SK-N-SH (cell line): ENCODE results near the gene SPA17. TPM values are rescaled to one million over a fixed set of nuclear protein-coding genes. Genes with fewer than 3 reads are reported as not detected.

Source experiments
- CTCF ChIA-PET: fragments of 300-600, 350-600 bp; formaldehyde crosslinking; extraction: SDS; loops from one replicate; lab custom pipeline; 2021; lab: Yijun Ruan, JAX
- POLR2A ChIA-PET: fragments of 350-600 bp; sonication (Branson Sonifier 250); formaldehyde crosslinking; extraction: SDS; loops from one replicate; lab custom pipeline; 2020; ENCODE audit warnings: antibody characterized with exemption, inconsistent platforms; lab: Yijun Ruan, JAX
- DNase-seq: peaks from one replicate; pipeline ENCODE4 v3.0.0; 2012
- H2AFZ ChIP-seq: fragments of 200-600 bp; sonication (generic); 2 replicates; pipeline ENCODE4 v1.8.1; 2016; ENCODE audit warnings: antibody characterized with exemption, mild to moderate bottlenecking, low read depth
- H3F3A ChIP-seq: fragments of 200-600 bp; sonication (generic); replicated peaks from 2 replicates; pipeline ENCODE3; 2016; ENCODE audit warnings: antibody characterized with exemption, mild to moderate bottlenecking; ENCODE audit not compliant: insufficient read depth
- H3K27ac ChIP-seq, 2 experiments: fragments of 200-500 bp in 1 of 2; fragments of 200-600 bp in 1 of 2; sonication (Bioruptor generic) in 1 of 2; sonication (generic), shearing (Covaris generic) in 1 of 2; 2 replicates each; pipeline versions ENCODE4 v1.5.1 to v1.6.1; 2014 to 2016; ENCODE audit warnings: low read depth in 2 of 2, inconsistent platforms in 1 of 2, low read length in 1 of 2, mild to moderate bottlenecking in 1 of 2, mixed read lengths in 1 of 2
- H3K27me3 ChIP-seq: fragments of 200-600 bp; sonication (generic), shearing (Covaris generic); 2 replicates; pipeline ENCODE4 v1.6.1; 2016; ENCODE audit warnings: mixed run types; ENCODE audit not compliant: insufficient read depth
- H3K36me3 ChIP-seq, 2 experiments: fragments of 200-500 bp in 1 of 2; fragments of 200-600 bp in 1 of 2; sonication (Bioruptor generic) in 1 of 2; sonication (generic) in 1 of 2; replicated peaks in 1 of 2; 2 replicates each; pipeline versions ENCODE3 to v1.5.1; 2014 to 2016; ENCODE audit warnings: low read length in 1 of 2, mild to moderate bottlenecking in 1 of 2; ENCODE audit not compliant: insufficient read depth in 2 of 2, control insufficient read depth in 1 of 2
- H3K4me1 ChIP-seq, 2 experiments: fragments of 200-500 bp in 1 of 2; fragments of 200-600 bp in 1 of 2; sonication (Bioruptor generic) in 1 of 2; sonication (generic), shearing (Covaris generic) in 1 of 2; 2 replicates each; pipeline versions ENCODE4 v1.5.1 to v1.6.1; 2014 to 2016; ENCODE audit warnings: low read depth in 1 of 2, low read length in 1 of 2, mixed run types in 1 of 2; ENCODE audit not compliant: insufficient read depth in 2 of 2, control insufficient read depth in 1 of 2
- H3K4me2 ChIP-seq: fragments of 200-600 bp; sonication (generic), shearing (Covaris generic); 2 replicates; pipeline ENCODE4 v1.6.1; 2017; ENCODE audit warnings: mixed run types
- H3K4me3 ChIP-seq, 2 experiments: fragments of 200-500 bp in 1 of 2; fragments of 200-600 bp in 1 of 2; sonication (Bioruptor generic) in 1 of 2; sonication (generic), shearing (Covaris generic) in 1 of 2; 2 replicates each; pipeline versions ENCODE4 v1.5.1 to v1.8.1; 2014 to 2016; ENCODE audit warnings: low read depth in 2 of 2, inconsistent platforms in 1 of 2, low read length in 1 of 2, mild to moderate bottlenecking in 1 of 2, mixed read lengths in 1 of 2, moderate library complexity in 1 of 2
- H3K79me2 ChIP-seq: fragments of 200-600 bp; sonication (generic); 2 replicates; pipeline ENCODE4 v1.8.1; 2017; ENCODE audit warnings: mild to moderate bottlenecking; ENCODE audit not compliant: insufficient read depth
- H3K9ac ChIP-seq: fragments of 200-600 bp; sonication (generic); 2 replicates; pipeline ENCODE4 v1.6.1; 2017; ENCODE audit warnings: mixed run types
- H3K9me2 ChIP-seq: fragments of 200-600 bp; sonication (generic); 2 replicates; pipeline ENCODE4 v1.6.1; 2017; ENCODE audit warnings: mixed run types
- H3K9me3 ChIP-seq: fragments of 200-600 bp; sonication (generic); 2 replicates; pipeline ENCODE4 v1.6.1; 2017; ENCODE audit warnings: mixed run types, mild to moderate bottlenecking, moderate library complexity
- H4K20me1 ChIP-seq: fragments of 200-600 bp; sonication (generic); 2 replicates; pipeline ENCODE4 v1.6.1; 2017; ENCODE audit warnings: mild to moderate bottlenecking, mixed run types; ENCODE audit not compliant: insufficient read depth
- CHD2 ChIP-seq: fragments of 150-350 bp; IDR thresholded peaks from 2 replicates; pipeline ENCODE4 v1.6.1; 2018; ENCODE audit warnings: low read length; ENCODE audit not compliant: partially characterized antibody
- EZH2phosphoT487 ChIP-seq: fragments of 200-600 bp; sonication (generic); IDR thresholded peaks from 2 replicates; pipeline ENCODE4 v1.6.1; 2017; ENCODE audit warnings: low read depth, mixed run types, mild to moderate bottlenecking, antibody characterized with exemption, moderate library complexity, borderline replicate concordance
- GABPA ChIP-seq: IDR thresholded peaks from 2 replicates; pipeline ENCODE4 v1.4.0; 2012; ENCODE audit warnings: low read depth, mild to moderate bottlenecking
- GATA2 ChIP-seq: sonication (generic); formaldehyde crosslinking; IDR thresholded peaks from 2 replicates; pipeline ENCODE4 v1.5.0; 2020; ENCODE audit warnings: mild to moderate bottlenecking, missing genetic modification reagents
- MEF2A ChIP-seq: IDR thresholded peaks from 2 replicates; pipeline ENCODE4 v1.4.0; 2012; ENCODE audit warnings: low read depth, borderline replicate concordance
- NRF1 ChIP-seq: IDR thresholded peaks from 2 replicates; pipeline ENCODE4 v1.6.1; 2012; ENCODE audit warnings: low read depth, mild to moderate bottlenecking, low read length
- RAD21 ChIP-seq: IDR thresholded peaks from 2 replicates; pipeline ENCODE4 v1.6.1; 2012; ENCODE audit warnings: mild to moderate bottlenecking, low read length
- RFX5 ChIP-seq: IDR thresholded peaks from 2 replicates; pipeline ENCODE4 v1.6.1; 2012; ENCODE audit warnings: mild to moderate bottlenecking, improper control_type of control experiment, low read length
- SIN3A ChIP-seq: IDR thresholded peaks from 2 replicates; pipeline ENCODE4 v1.6.1; 2012; ENCODE audit warnings: low read depth, mild to moderate bottlenecking, low read length, moderate library complexity, borderline replicate concordance
- TAF1 ChIP-seq: IDR thresholded peaks from 2 replicates; pipeline ENCODE4 v1.6.1; 2012; ENCODE audit warnings: low read depth, mild to moderate bottlenecking, low read length, moderate library complexity, borderline replicate concordance
- TCF12 ChIP-seq: IDR thresholded peaks from 2 replicates; pipeline ENCODE4 v1.4.0; 2012
- polyA plus RNA-seq, 3 experiments: library from polyadenylated mRNA; depleted of rRNA; stranded (reverse); fragments of >200 nt; gene quantifications; 2 replicates each; pipeline ENCODE4 v1.2.3, GENCODE V29; 2012
- TF ChIP-seq, protein P1 (sequence below): IDR thresholded peaks from 2 replicates; pipeline ENCODE4 v1.4.0; 2012; ENCODE audit warnings: low read depth, borderline replicate concordance
- TF ChIP-seq, protein P2 (sequence below): fragments of 200-600 bp; sonication (generic); IDR thresholded peaks from 2 replicates; pipeline ENCODE4 v1.6.1; 2017; ENCODE audit warnings: antibody characterized with exemption, mild to moderate bottlenecking, moderate library complexity
- TF ChIP-seq, protein P3 (sequence below): IDR thresholded peaks from 2 replicates; pipeline ENCODE4 v1.4.0; 2012; ENCODE audit warnings: low read depth
- TF ChIP-seq, protein P4 (sequence below): IDR thresholded peaks from 2 replicates; pipeline ENCODE4; 2012
- TF ChIP-seq, protein P5 (sequence below): IDR thresholded peaks from 2 replicates; pipeline ENCODE4 v1.4.0; 2012; ENCODE audit warnings: low read depth, borderline replicate concordance
- TF ChIP-seq, protein P6 (sequence below): fragments of 150-350 bp; IDR thresholded peaks from 2 replicates; pipeline ENCODE4 v1.6.1; 2016; ENCODE audit warnings: mild to moderate bottlenecking, low read depth, low read length

SPA17 gene
- polyA plus RNA-seq, 1 of the 3 experiments (the other 2 are of a cell fraction): 7.7 TPM

DNA sequence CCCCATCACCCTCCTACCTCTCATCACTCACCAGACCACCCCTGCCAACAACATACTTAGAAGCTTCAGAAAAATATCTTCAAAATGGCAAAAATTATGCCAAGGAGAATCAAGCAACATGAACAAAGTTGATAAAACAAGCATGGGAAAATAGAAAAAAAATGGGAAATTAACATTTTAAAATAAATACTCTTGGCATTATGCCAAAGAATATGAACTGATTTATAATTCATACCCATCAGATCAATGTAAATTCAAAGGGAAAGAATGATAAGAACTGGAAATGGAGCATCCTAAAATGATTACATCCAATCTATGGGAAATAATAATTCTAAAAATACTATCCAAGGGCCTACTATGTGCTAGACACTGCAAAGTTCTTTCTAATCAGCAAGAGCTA, 12.2 kb upstream of the SPA17 start:
- H3K4me2 ChIP-seq: no peak overlapping the region
- no peaks in the 10 kb centered on the region for H3K9me2 ChIP-seq
- no peak overlapping the region for H2AFZ ChIP-seq
- H3K9ac ChIP-seq: no peak overlapping the region
- POLR2A ChIA-PET: no interaction called here
- CTCF ChIA-PET: interaction anchor here (0.9 to 4.9 kb wide), 12 partner anchors 7 to 215 kb away, joined by 3 to 26 read pairs (median 6); partner anchors contain the start of gene ROBO3
- no peak overlapping the region for H3K27ac ChIP-seq
- H3K4me1 ChIP-seq: peaks cover 4 to 5% of the 10 kb centered on the region in 2 experiments; a peak in 2 of 4 replicates
- no peaks in the 10 kb centered on the region for H4K20me1 ChIP-seq
- H3K27me3 ChIP-seq: no peaks in the 10 kb centered on the region
- no peaks in the 10 kb centered on the region for H3F3A ChIP-seq
- H3K36me3 ChIP-seq: peaks cover 2 to 4% of the 10 kb centered on the region in 2 experiments
- no peak for DNase-seq
- TF ChIP-seq GABPA (no peak), RAD21 (no peak), CHD2 (no peak), RFX5 (no peak), MEF2A (no peak), SIN3A (no peak), GATA2 (no peak), TAF1 (no peak), TCF12 (no peak), EZH2phosphoT487 (no peak), NRF1 (no peak)
- TF ChIP-seq, protein P1, sequence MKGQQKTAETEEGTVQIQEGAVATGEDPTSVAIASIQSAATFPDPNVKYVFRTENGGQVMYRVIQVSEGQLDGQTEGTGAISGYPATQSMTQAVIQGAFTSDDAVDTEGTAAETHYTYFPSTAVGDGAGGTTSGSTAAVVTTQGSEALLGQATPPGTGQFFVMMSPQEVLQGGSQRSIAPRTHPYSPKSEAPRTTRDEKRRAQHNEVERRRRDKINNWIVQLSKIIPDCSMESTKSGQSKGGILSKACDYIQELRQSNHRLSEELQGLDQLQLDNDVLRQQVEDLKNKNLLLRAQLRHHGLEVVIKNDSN: no peak
- TF ChIP-seq, protein P2, sequence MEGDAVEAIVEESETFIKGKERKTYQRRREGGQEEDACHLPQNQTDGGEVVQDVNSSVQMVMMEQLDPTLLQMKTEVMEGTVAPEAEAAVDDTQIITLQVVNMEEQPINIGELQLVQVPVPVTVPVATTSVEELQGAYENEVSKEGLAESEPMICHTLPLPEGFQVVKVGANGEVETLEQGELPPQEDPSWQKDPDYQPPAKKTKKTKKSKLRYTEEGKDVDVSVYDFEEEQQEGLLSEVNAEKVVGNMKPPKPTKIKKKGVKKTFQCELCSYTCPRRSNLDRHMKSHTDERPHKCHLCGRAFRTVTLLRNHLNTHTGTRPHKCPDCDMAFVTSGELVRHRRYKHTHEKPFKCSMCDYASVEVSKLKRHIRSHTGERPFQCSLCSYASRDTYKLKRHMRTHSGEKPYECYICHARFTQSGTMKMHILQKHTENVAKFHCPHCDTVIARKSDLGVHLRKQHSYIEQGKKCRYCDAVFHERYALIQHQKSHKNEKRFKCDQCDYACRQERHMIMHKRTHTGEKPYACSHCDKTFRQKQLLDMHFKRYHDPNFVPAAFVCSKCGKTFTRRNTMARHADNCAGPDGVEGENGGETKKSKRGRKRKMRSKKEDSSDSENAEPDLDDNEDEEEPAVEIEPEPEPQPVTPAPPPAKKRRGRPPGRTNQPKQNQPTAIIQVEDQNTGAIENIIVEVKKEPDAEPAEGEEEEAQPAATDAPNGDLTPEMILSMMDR: no peak
- TF ChIP-seq, protein P3, sequence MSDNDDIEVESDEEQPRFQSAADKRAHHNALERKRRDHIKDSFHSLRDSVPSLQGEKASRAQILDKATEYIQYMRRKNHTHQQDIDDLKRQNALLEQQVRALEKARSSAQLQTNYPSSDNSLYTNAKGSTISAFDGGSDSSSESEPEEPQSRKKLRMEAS: no peak
- TF ChIP-seq, protein P4, sequence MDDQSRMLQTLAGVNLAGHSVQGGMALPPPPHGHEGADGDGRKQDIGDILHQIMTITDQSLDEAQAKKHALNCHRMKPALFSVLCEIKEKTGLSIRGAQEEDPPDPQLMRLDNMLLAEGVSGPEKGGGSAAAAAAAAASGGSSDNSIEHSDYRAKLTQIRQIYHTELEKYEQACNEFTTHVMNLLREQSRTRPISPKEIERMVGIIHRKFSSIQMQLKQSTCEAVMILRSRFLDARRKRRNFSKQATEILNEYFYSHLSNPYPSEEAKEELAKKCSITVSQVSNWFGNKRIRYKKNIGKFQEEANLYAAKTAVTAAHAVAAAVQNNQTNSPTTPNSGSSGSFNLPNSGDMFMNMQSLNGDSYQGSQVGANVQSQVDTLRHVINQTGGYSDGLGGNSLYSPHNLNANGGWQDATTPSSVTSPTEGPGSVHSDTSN: no peak
- TF ChIP-seq, protein P5, sequence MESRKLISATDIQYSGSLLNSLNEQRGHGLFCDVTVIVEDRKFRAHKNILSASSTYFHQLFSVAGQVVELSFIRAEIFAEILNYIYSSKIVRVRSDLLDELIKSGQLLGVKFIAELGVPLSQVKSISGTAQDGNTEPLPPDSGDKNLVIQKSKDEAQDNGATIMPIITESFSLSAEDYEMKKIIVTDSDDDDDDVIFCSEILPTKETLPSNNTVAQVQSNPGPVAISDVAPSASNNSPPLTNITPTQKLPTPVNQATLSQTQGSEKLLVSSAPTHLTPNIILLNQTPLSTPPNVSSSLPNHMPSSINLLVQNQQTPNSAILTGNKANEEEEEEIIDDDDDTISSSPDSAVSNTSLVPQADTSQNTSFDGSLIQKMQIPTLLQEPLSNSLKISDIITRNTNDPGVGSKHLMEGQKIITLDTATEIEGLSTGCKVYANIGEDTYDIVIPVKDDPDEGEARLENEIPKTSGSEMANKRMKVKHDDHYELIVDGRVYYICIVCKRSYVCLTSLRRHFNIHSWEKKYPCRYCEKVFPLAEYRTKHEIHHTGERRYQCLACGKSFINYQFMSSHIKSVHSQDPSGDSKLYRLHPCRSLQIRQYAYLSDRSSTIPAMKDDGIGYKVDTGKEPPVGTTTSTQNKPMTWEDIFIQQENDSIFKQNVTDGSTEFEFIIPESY: no peak
- TF ChIP-seq, protein P6, sequence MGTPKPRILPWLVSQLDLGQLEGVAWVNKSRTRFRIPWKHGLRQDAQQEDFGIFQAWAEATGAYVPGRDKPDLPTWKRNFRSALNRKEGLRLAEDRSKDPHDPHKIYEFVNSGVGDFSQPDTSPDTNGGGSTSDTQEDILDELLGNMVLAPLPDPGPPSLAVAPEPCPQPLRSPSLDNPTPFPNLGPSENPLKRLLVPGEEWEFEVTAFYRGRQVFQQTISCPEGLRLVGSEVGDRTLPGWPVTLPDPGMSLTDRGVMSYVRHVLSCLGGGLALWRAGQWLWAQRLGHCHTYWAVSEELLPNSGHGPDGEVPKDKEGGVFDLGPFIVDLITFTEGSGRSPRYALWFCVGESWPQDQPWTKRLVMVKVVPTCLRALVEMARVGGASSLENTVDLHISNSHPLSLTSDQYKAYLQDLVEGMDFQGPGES: no peak
- no peaks in the 10 kb centered on the region for H3K79me2 ChIP-seq
- no peaks in the 10 kb centered on the region for H3K9me3 ChIP-seq
- H3K4me3 ChIP-seq: no peak overlapping the region
